ENCODE measurements around the gene DNAAF5. TPM values are rescaled to one million over a fixed set of nuclear protein-coding genes. Genes with fewer than 3 reads are reported as not detected.

DNAAF5 gene
- total RNA-seq, 3 donors from 2014 or later: 29.4 to 43.0 (median 30.9) TPM

GRCh38 chr7:778271-778967, 51.9 kb downstream of the DNAAF5 start:
- no peak for ATAC-seq
- Histone ChIP-seq H3K9me3 (no peaks in the 10 kb centered on the region), H3K4me3 (no peak overlapping the region), H3K36me3 (ENCODE audit: low read depth) (no peaks in the 10 kb centered on the region), H3K4me1 (ENCODE audit: low read depth) (no peaks in the 10 kb centered on the region)
- peak in 1 of 3 donors; percentile 49 for DNase-seq
- no peak for TF ChIP-seq CTCF (IDR thresholded peaks at IDR 0.05)
- intact Hi-C loops (cut with DNase I, micrococcal nuclease): loop anchor here in 1 of 2 donors (10.0 kb wide), 1 partner anchor 454 kb away; no protein-coding TSS in a partner anchor

- no peak for TF ChIP-seq CTCF (IDR thresholded peaks at IDR 0.05)
- ATAC-seq: no peak
- no peak overlapping the region for H3K4me3 ChIP-seq
- peak in 1 of 3 donors; percentile 31 for DNase-seq
- intact Hi-C loops (cut with DNase I, micrococcal nuclease): loop anchor here in 1 of 2 donors (10.0 kb wide), 1 partner anchor 454 kb away; no protein-coding TSS in a partner anchor
- no peaks in the 10 kb centered on the region for H3K36me3 ChIP-seq (ENCODE audit: low read depth)
- H3K9me3 ChIP-seq: no peaks in the 10 kb centered on the region
- H3K4me1 ChIP-seq (ENCODE audit: low read depth): no peaks in the 10 kb centered on the region
Measured at GRCh38 chr7:778968-779451, 52.5 kb downstream of the DNAAF5 start.

- no peak overlapping the region for H3K4me3 ChIP-seq
- no peaks in the 10 kb centered on the region for H3K4me1 ChIP-seq (ENCODE audit: low read depth)
- DNase-seq (peak in 1 of 3 donors; percentile 42), ATAC-seq (no peak)
- H3K9me3 ChIP-seq: no peaks in the 10 kb centered on the region
- no peaks in the 10 kb centered on the region for H3K36me3 ChIP-seq (ENCODE audit: low read depth)
- TF ChIP-seq CTCF (IDR thresholded peaks at IDR 0.05): no peak
- intact Hi-C loops (cut with DNase I, micrococcal nuclease): loop anchor here in 1 of 2 donors (10.0 kb wide), 1 partner anchor 455 kb away; no protein-coding TSS in a partner anchor
Measured at GRCh38 chr7:779480-779879, 53.0 kb downstream of the DNAAF5 start.

GRCh38 chr7:780081-780480, 53.6 kb downstream of the DNAAF5 start:
- no peak overlapping the region for H3K4me3 ChIP-seq
- no peaks in the 10 kb centered on the region for H3K4me1 ChIP-seq (ENCODE audit: low read depth)
- ATAC-seq: no peak
- no peaks in the 10 kb centered on the region for H3K9me3 ChIP-seq
- H3K36me3 ChIP-seq (ENCODE audit: low read depth): no peaks in the 10 kb centered on the region
- intact Hi-C loops (cut with DNase I, micrococcal nuclease): loop anchor here in 1 of 2 donors (10.0 kb wide), 1 partner anchor 85 kb away; no protein-coding TSS in a partner anchor
- TF ChIP-seq CTCF (IDR thresholded peaks at IDR 0.05): no peak
- peak in 1 of 3 donors; percentile 35 for DNase-seq

GRCh38 chr7:780516-780915, 54.0 kb downstream of the DNAAF5 start:
- TF ChIP-seq CTCF (IDR thresholded peaks at IDR 0.05): no peak
- H3K36me3 ChIP-seq (ENCODE audit: low read depth): no peaks in the 10 kb centered on the region
- intact Hi-C loops (cut with DNase I, micrococcal nuclease): loop anchor here in 1 of 2 donors (10.0 kb wide), 1 partner anchor 84 kb away; no protein-coding TSS in a partner anchor
- no peaks in the 10 kb centered on the region for H3K9me3 ChIP-seq
- H3K4me1 ChIP-seq (ENCODE audit: low read depth): no peaks in the 10 kb centered on the region
- ATAC-seq: no peak
- no peak overlapping the region for H3K4me3 ChIP-seq
- peak in 1 of 3 donors; percentile 17 for DNase-seq
